HCT116 (cell line): ENCODE data around the gene CRYBB1. TPM values are rescaled to one million over a fixed set of nuclear protein-coding genes. Genes with fewer than 3 reads are reported as not detected.

Experiments
- ATAC-seq: fragments of 200-7000 bp; cut with Tn5 transposase; 2 replicates; pipeline ENCODE4 v1.9.1; 2020; ENCODE audit warnings: mild to moderate bottlenecking, moderate library complexity
- BruUV-seq: library from RNA; stranded (reverse); fragments of 400-500 nt; replicated peaks from 2 replicates; lab custom pipeline; 2021; lab: Mats Ljungman, UMichigan
- CTCF ChIA-PET: fragments of 300-600 bp; sonication (Branson Sonifier 250); formaldehyde crosslinking; loops from one replicate; lab custom pipeline; 2021; ENCODE audit warnings: antibody characterized with exemption; lab: Charles Lee
- POLR2A ChIA-PET: fragments of 300-600, 350-600 bp; sonication (Branson Sonifier 250); formaldehyde crosslinking; loops from one replicate; lab custom pipeline; 2021; ENCODE audit warnings: antibody characterized with exemption; lab: Charles Lee
- RAD21 ChIA-PET, 2 experiments: fragments of 300-600 bp; sonication (Branson Sonifier 250); formaldehyde crosslinking; loops; one replicate each; lab custom pipeline; 2023; ENCODE audit warnings: low total read pairs in 2 of 2; ENCODE audit not compliant: uncharacterized antibody in 2 of 2, unreplicated experiment in 2 of 2, low non-redundant PET in 1 of 2; lab: Charles Lee
- DNase-seq: peaks from one replicate; pipeline ENCODE4 v3.0.0-alpha.2; 2010; ENCODE audit warnings: low read depth, low spot score
- H2AFZ ChIP-seq: fragments of 200-600 bp; shearing (Covaris generic), sonication (generic); 2 replicates; pipeline ENCODE4 v1.6.1; 2017; ENCODE audit warnings: low read depth, mixed run types, mixed read lengths, antibody characterized with exemption, low read length; ENCODE audit not compliant: poor library complexity, severe bottlenecking
- H3K27ac ChIP-seq: 2 replicates; pipeline ENCODE4 v1.5.1; 2012; ENCODE audit warnings: low read depth, low read length
- H3K27me3 ChIP-seq: fragments of 200-600 bp; sonication (generic); 2 replicates; pipeline ENCODE4 v1.6.1; 2016; ENCODE audit warnings: mixed run types, low read length, mixed read lengths; ENCODE audit not compliant: insufficient read depth
- H3K36me3 ChIP-seq, 2 experiments: fragments of 200-500 bp in 1 of 2; fragments of 200-600 bp in 1 of 2; sonication (Bioruptor generic) in 1 of 2; sonication (generic) in 1 of 2; 2 replicates each; pipeline versions ENCODE4 v1.5.1 to v1.6.1; 2014 to 2016; ENCODE audit warnings: low read length in 2 of 2, inconsistent platforms in 1 of 2, mixed read lengths in 1 of 2, mixed run types in 1 of 2; ENCODE audit not compliant: insufficient read depth in 2 of 2, control insufficient read depth in 1 of 2
- H3K4me1 ChIP-seq, 2 experiments: fragments of 200-600 bp in 1 of 2; sonication (generic) in 1 of 2; 2 replicates each; pipeline versions ENCODE4 v1.5.1 to v1.6.1; 2012 to 2017; ENCODE audit warnings: low read length in 2 of 2, inconsistent platforms in 1 of 2, mild to moderate bottlenecking in 1 of 2, mixed read lengths in 1 of 2, mixed run types in 1 of 2, moderate library complexity in 1 of 2; ENCODE audit not compliant: insufficient read depth in 2 of 2, control insufficient read depth in 1 of 2
- H3K4me2 ChIP-seq: fragments of 200-600 bp; sonication (generic); 2 replicates; pipeline ENCODE4 v1.6.1; 2017; ENCODE audit warnings: mixed run types, low read length, mixed read lengths
- H3K4me3 ChIP-seq, 2 experiments: fragments of 200-600 bp in 1 of 2; sonication (generic) in 1 of 2; replicated peaks in 1 of 2; 2 replicates each; pipeline ENCODE4 v1.5.1; 2011 to 2016; ENCODE audit warnings: low read length in 2 of 2, control low read depth in 1 of 2, low read depth in 1 of 2, mild to moderate bottlenecking in 1 of 2, mixed read lengths in 1 of 2, mixed run types in 1 of 2
- H3K79me2 ChIP-seq: fragments of 200-600 bp; sonication (generic); 2 replicates; pipeline ENCODE4 v1.6.1; 2017; ENCODE audit warnings: mild to moderate bottlenecking, mixed run types, low read length, moderate library complexity, mixed read lengths; ENCODE audit not compliant: insufficient read depth
- H3K9ac ChIP-seq: fragments of 200-600 bp; sonication (generic); 2 replicates; pipeline ENCODE4 v1.6.1; 2016; ENCODE audit warnings: low read length, mixed read lengths
- H3K9me2 ChIP-seq: fragments of 200-600 bp; sonication (generic), shearing (Covaris generic); 2 replicates; pipeline ENCODE4 v1.6.1; 2017; ENCODE audit warnings: mixed run types, mild to moderate bottlenecking, moderate library complexity; ENCODE audit not compliant: insufficient read depth
- H3K9me3 ChIP-seq, 2 experiments: fragments of 200-500 bp in 1 of 2; fragments of 200-600 bp in 1 of 2; sonication (Bioruptor generic) in 1 of 2; sonication (generic) in 1 of 2; 2 replicates each; pipeline ENCODE4 v1.6.1; 2014 to 2017; ENCODE audit warnings: low read length in 2 of 2, mixed read lengths in 2 of 2, inconsistent platforms in 1 of 2, low read depth in 1 of 2, mild to moderate bottlenecking in 1 of 2, mixed run types in 1 of 2, moderate library complexity in 1 of 2; ENCODE audit not compliant: control insufficient read depth in 1 of 2, insufficient read depth in 1 of 2
- H4K20me1 ChIP-seq: fragments of 200-600 bp; sonication (generic), shearing (Covaris generic); 2 replicates; pipeline ENCODE4 v1.6.1; 2017; ENCODE audit warnings: mixed run types, mild to moderate bottlenecking, moderate library complexity; ENCODE audit not compliant: insufficient read depth
- ELF1 ChIP-seq: IDR thresholded peaks from 2 replicates; pipeline ENCODE4 v1.6.1; 2012; ENCODE audit warnings: low read depth, borderline replicate concordance
- EZH2 ChIP-seq: fragments of 200-600 bp; sonication (generic); IDR thresholded peaks from 2 replicates; pipeline ENCODE4 v1.6.1; 2017; ENCODE audit warnings: antibody characterized with exemption, mixed run types
- JUND ChIP-seq: IDR thresholded peaks from 2 replicates; pipeline ENCODE4 v1.6.1; 2012
- ZFX ChIP-seq: fragments of 450-650 bp; IDR thresholded peaks from 2 replicates; pipeline ENCODE4 v1.6.1; 2017
- intact Hi-C: fragments of 100-400 bp; cut with micrococcal nuclease; formaldehyde crosslinking; loops from 2 replicates; pipeline ENCODE4 v1.10.0; 2022
- total RNA-seq: library from RNA; stranded (reverse); gene quantifications from one replicate; pipeline ENCODE4 v1.2.1, GENCODE V29; 2021; ENCODE audit not compliant: unreplicated experiment

CRYBB1 gene
- total RNA-seq, 1 experiment from 2014 or later = not detected

DNA sequence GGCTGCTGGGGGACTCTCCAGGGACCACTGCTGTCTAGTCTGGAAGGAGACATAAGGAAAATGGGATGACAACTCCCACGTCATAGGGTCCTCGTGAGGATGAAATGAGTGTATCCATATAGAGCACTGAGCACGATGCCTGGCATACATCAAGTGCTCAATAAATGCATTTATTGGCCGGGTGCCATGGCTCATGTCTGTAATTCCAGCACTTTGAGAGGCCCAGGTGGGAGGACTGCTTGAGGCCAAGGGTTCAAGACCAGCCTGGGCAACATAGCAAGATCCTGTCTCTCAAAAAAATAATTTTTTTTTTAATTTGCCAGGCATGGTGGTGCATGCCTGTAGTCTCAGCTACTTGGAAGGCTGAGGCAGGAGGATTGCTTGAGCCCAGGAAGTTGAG, 15.7 kb downstream of the CRYBB1 start:
- ATAC-seq = no peak
- H2AFZ ChIP-seq = no peak overlapping the region
- H3K79me2 ChIP-seq = no peaks in the 10 kb centered on the region
- TF ChIP-seq JUND = no peak
- no peak for TF ChIP-seq EZH2
- TF ChIP-seq ELF1 = no peak
- TF ChIP-seq ZFX = no peak
- H3K36me3 ChIP-seq = no peaks in the 10 kb centered on the region
- DNase-seq = no peak
- H3K27me3 ChIP-seq = peaks cover 4% of the 10 kb centered on the region; the same call in 1 of the 2 replicates
- ChIA-PET CTCF (no interaction called here), RAD21 (no interaction called here), POLR2A (no interaction called here)
- no peak overlapping the region for H3K4me2 ChIP-seq
- no peak overlapping the region for H3K4me3 ChIP-seq
- H3K27ac ChIP-seq = no peak overlapping the region
- H3K9ac ChIP-seq = no peak overlapping the region
- H3K9me2 ChIP-seq = no peaks in the 10 kb centered on the region
- no peaks in the 10 kb centered on the region for H3K4me1 ChIP-seq
- intact Hi-C loops = no loop called here
- H4K20me1 ChIP-seq = no peaks in the 10 kb centered on the region
- BruUV-seq = no TSS peak
- no peaks in the 10 kb centered on the region for H3K9me3 ChIP-seq

GRCh38 chr22:26601726-26602125, 16.1 kb downstream of the CRYBB1 start:
- POLR2A ChIA-PET = no interaction called here
- no peaks in the 10 kb centered on the region for H3K4me1 ChIP-seq
- H3K79me2 ChIP-seq = no peaks in the 10 kb centered on the region
- H2AFZ ChIP-seq = no peak overlapping the region
- H3K27ac ChIP-seq = no peak overlapping the region
- no peaks in the 10 kb centered on the region for H4K20me1 ChIP-seq
- no peak overlapping the region for H3K9ac ChIP-seq
- no peak for DNase-seq
- RAD21 ChIA-PET = no interaction called here
- H3K9me3 ChIP-seq = no peaks in the 10 kb centered on the region
- no peaks in the 10 kb centered on the region for H3K36me3 ChIP-seq
- H3K27me3 ChIP-seq = peaks cover 7% of the 10 kb centered on the region
- CTCF ChIA-PET = no interaction called here
- TF ChIP-seq ZFX (no peak), EZH2 (no peak), ELF1 (no peak)
- H3K4me2 ChIP-seq = no peak overlapping the region
- no TSS peak for BruUV-seq
- intact Hi-C loops = no loop called here
- H3K4me3 ChIP-seq = no peak overlapping the region
- no peak for ATAC-seq
- H3K9me2 ChIP-seq = no peaks in the 10 kb centered on the region
